WI38 (cell line): ENCODE data around the gene EMP2.
A peak's percentile ranks its signal among the peaks of the same experiment; 100 is the strongest.

Source experiments
- H3K4me3 ChIP-seq: 2 replicates; pipeline ENCODE4 v1.5.1; 2011; ENCODE audit warnings: low read depth, mild to moderate bottlenecking, control low read depth, low read length
- TF ChIP-seq, protein P1 (sequence below): IDR thresholded peaks from 2 replicates; pipeline ENCODE4 v1.5.1; 2012; ENCODE audit warnings: low read depth, mild to moderate bottlenecking, control low read depth, low read length

Gene EMP2

DNA sequence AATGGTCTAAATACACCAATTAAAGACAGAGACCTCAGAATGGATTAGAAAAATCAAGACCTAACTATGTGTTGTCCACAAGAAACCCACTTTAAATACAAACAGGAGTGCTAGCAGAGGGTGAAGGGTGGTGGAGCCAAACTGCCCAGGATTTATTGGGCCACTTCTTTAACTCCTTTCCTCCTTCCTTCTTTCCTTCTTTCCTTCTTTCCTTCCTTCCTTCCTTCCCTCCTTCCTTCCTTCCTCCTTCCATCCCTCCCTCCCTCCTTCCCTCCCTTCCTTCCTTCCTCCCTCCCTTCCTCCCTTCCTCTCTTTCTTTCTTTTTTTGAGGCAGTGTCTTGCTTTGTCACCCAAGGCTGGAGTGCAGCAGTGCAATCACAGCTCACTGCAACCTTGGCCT, 34.3 kb upstream of the EMP2 start:
- no peak overlapping the region for H3K4me3 ChIP-seq
- TF ChIP-seq, protein P1, sequence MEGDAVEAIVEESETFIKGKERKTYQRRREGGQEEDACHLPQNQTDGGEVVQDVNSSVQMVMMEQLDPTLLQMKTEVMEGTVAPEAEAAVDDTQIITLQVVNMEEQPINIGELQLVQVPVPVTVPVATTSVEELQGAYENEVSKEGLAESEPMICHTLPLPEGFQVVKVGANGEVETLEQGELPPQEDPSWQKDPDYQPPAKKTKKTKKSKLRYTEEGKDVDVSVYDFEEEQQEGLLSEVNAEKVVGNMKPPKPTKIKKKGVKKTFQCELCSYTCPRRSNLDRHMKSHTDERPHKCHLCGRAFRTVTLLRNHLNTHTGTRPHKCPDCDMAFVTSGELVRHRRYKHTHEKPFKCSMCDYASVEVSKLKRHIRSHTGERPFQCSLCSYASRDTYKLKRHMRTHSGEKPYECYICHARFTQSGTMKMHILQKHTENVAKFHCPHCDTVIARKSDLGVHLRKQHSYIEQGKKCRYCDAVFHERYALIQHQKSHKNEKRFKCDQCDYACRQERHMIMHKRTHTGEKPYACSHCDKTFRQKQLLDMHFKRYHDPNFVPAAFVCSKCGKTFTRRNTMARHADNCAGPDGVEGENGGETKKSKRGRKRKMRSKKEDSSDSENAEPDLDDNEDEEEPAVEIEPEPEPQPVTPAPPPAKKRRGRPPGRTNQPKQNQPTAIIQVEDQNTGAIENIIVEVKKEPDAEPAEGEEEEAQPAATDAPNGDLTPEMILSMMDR: no peak

DNA sequence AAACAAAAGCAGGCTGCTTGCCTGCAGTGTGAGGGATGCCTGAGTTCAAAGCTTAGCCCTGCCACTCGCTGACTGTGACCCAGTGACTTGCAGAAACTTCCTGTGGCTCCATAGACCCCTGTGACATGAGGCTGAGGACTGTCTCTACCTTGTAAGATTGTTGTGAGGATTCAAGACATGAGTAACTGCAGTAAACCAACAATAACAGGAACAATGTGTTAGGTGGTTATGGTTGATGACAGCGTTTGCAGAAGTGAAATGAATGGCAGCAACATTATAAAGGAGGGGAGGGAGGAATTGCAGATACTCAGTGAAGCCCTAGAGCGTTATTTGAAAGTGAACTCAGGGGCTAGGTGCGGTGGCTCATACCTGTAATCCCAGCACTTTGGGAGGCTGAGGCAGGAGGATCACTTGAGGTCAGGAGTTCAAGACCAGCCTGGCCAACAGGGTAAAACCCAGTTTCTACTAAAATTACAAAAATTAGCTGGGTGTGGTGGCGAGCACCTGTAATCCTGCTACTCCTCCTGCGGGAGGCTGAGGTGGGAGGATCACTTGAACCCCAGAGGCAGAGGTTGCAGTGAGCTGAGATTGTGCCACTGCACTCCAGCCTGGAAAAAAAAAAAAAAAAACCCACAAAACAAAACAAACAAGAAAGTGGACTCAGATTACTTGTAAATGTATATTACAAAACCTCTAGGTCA, 33.5 kb upstream of the EMP2 start:
- TF ChIP-seq, protein P1: no peak
- H3K4me3 ChIP-seq: no peak overlapping the region

DNA sequence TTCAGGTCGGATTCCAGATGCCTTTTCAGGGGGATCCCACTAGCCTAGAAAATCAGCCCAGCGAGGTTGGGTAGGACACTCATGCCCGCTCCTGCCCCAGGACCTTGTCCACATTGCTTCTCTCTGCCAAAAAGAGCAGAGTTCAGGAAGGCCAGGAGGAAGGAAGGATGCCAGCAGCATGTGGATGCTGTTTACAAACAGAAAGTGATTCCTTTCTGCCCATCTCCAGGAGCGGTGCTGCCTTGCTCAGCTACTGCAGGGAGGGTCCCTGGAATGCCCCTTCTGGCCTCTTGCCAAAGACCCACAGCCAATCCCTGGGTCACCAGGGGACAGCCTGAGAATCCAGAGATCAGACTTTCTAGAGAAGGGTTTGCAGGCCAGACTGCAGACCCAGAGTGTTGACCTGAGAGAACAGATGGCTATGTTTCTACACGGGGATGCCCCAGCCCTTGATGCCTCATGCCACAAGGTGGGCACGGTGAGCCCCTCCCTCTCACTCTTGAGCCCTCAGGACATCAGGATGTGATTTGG, 32.3 kb upstream of the EMP2 start:
- TF ChIP-seq, protein P1: no peak
- no peak overlapping the region for H3K4me3 ChIP-seq

- H3K4me3 ChIP-seq: no peak overlapping the region
- TF ChIP-seq, protein P1: no peak
These were observed 31.5 kb upstream of the EMP2 start for GRCh38 chr16:10611825-10612342.

- no peak overlapping the region for H3K4me3 ChIP-seq
- TF ChIP-seq, protein P1: no peak
These were observed 30.2 kb upstream of the EMP2 start for GRCh38 chr16:10610499-10611184.

GRCh38 chr16:10609402-10609774, 29.0 kb upstream of the EMP2 start:
- TF ChIP-seq, protein P1: 0 out of 2 replicates have a peak, but pooled peaks have one; percentile 1
- H3K4me3 ChIP-seq: no peak overlapping the region

GRCh38 chr16:10608687-10609401, 28.4 kb upstream of the EMP2 start:
- TF ChIP-seq, protein P1: 0 out of 2 replicates have a peak, but pooled peaks have one; percentile 2
- no peak overlapping the region for H3K4me3 ChIP-seq
